MM.1S (cell line): ENCODE results near the gene ATRN.

ENCODE experiments used
- DNase-seq: peaks from one replicate; pipeline ENCODE4 v3.0.0-alpha.2; 2015
- H2AFZ ChIP-seq: fragments of 300-600 bp; sonication (generic); 2 replicates; pipeline ENCODE4 v1.6.0; 2016; ENCODE audit warnings: antibody characterized with exemption, low read length
- H3F3A ChIP-seq: fragments of 300-600 bp; sonication (generic); 2 replicates; pipeline ENCODE4 v1.6.1; 2016; ENCODE audit warnings: mild to moderate bottlenecking, antibody characterized with exemption, low read length, moderate library complexity, mixed read lengths; ENCODE audit not compliant: insufficient read depth
- H3K27ac ChIP-seq: fragments of 300-600 bp; sonication (generic); 2 replicates; pipeline ENCODE4 v1.5.1; 2016; ENCODE audit warnings: mild to moderate bottlenecking, low read length
- H3K27me3 ChIP-seq: fragments of 300-600 bp; sonication (generic); replicated peaks from 2 replicates; pipeline ENCODE4 v1.6.0; 2016; ENCODE audit warnings: low read length; ENCODE audit not compliant: insufficient read depth
- H3K36me3 ChIP-seq: fragments of 300-600 bp; sonication (generic); replicated peaks from 2 replicates; pipeline ENCODE4 v1.6.1; 2016; ENCODE audit warnings: mild to moderate bottlenecking, low read length, mixed read lengths; ENCODE audit not compliant: insufficient read depth
- H3K4me1 ChIP-seq: fragments of 300-600 bp; sonication (generic); 2 replicates; pipeline ENCODE4 v1.6.1; 2016; ENCODE audit warnings: low read length, mixed read lengths
- H3K4me2 ChIP-seq: fragments of 300-600 bp; sonication (generic); 2 replicates; pipeline ENCODE4 v1.6.0; 2016; ENCODE audit warnings: low read depth, low read length
- H3K4me3 ChIP-seq: fragments of 300-600 bp; sonication (generic); 2 replicates; pipeline ENCODE4 v1.5.1; 2016; ENCODE audit warnings: low read length, mixed read lengths
- H3K79me2 ChIP-seq: fragments of 300-600 bp; sonication (generic); 2 replicates; pipeline ENCODE4 v1.6.1; 2016; ENCODE audit warnings: mixed run types, low read length, mixed read lengths
- H3K9ac ChIP-seq: fragments of 300-600 bp; sonication (generic); 2 replicates; pipeline ENCODE4 v1.6.1; 2016; ENCODE audit warnings: low read length, mixed read lengths
- H3K9me2 ChIP-seq: fragments of 300-600 bp; sonication (generic); replicated peaks from 2 replicates; pipeline ENCODE4 v1.6.1; 2016; ENCODE audit warnings: mild to moderate bottlenecking, low read length, mixed read lengths; ENCODE audit not compliant: insufficient read depth
- H3K9me3 ChIP-seq: fragments of 300-600 bp; sonication (generic); replicated peaks from 2 replicates; pipeline ENCODE4 v1.6.1; 2016; ENCODE audit warnings: mild to moderate bottlenecking, low read length, mixed read lengths; ENCODE audit not compliant: insufficient read depth
- H4K20me1 ChIP-seq: fragments of 300-600 bp; sonication (generic); 2 replicates; pipeline ENCODE4 v1.6.1; 2016; ENCODE audit warnings: mild to moderate bottlenecking, low read length, moderate library complexity, mixed read lengths; ENCODE audit not compliant: insufficient read depth
- EZH2 ChIP-seq: fragments of 300-600 bp; sonication (generic); optimal IDR thresholded peaks from 2 replicates; pipeline ENCODE3; 2017; ENCODE audit warnings: low read depth, mild to moderate bottlenecking, antibody characterized with exemption, low read length, mixed read lengths
- EZH2phosphoT487 ChIP-seq: fragments of 300-600 bp; sonication (generic); IDR thresholded peaks from 2 replicates; pipeline ENCODE4 v1.6.1; 2018; ENCODE audit warnings: antibody characterized with exemption, low read length
- TF ChIP-seq, protein P1 (sequence below): fragments of 300-600 bp; sonication (generic); IDR thresholded peaks from 2 replicates; pipeline ENCODE4 v1.5.1; 2016; ENCODE audit warnings: antibody characterized with exemption, low read length, mixed read lengths

Gene ATRN

DNA sequence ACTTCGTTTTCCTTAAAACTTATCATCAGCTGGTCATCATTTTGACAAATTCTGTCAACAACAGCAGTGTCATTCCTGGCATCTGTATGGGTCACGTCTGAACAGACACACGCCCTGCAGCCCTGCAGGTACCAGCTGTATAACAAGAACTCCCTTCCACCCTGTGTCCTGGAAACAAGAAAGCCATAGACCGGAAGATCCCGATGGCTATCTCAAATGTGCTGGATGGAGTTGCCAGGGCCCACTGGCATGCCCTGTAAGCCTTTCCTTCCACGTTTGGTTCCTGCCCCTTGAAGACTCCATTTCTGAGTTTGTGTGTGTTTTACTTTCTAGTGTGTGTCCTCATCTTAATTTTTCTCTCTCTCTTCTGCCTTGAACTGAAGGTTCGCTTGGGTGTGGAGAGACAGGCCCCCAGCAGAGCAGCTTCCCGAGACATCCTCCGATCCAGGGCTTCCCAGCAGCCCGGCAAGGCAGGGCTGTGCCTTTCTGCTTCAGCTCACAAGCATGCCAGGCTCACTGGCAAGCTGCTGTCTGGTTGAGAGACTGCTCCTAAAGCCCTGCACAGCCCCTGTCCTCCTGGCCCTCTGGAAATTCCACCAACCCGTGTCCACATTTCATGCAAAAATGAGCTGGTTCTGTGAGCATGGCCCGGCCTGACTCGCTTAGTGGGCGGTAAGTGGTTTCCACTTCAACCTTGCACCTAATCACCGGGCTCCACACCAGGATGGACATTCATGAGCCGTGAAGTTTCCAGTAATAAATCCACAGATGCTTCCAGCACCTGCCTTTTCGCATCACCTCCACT, 183.7 kb downstream of the ATRN start:
- Histone ChIP-seq H3K4me3 (no peak overlapping the region), H3K79me2 (no peaks in the 10 kb centered on the region), H4K20me1 (no peaks in the 10 kb centered on the region), H2AFZ (no peak overlapping the region), H3K9ac (no peak overlapping the region), H3K9me2 (no peaks in the 10 kb centered on the region), H3K27ac (no peak overlapping the region), H3K36me3 (no peaks in the 10 kb centered on the region), H3K27me3 (no peaks in the 10 kb centered on the region), H3F3A (peaks cover 21% of the 10 kb centered on the region), H3K9me3 (no peaks in the 10 kb centered on the region), H3K4me1 (peaks cover 45% of the 10 kb centered on the region), H3K4me2 (no peak overlapping the region)
- no peak for TF ChIP-seq EZH2
- TF ChIP-seq EZH2phosphoT487: no peak
- TF ChIP-seq, protein P1, sequence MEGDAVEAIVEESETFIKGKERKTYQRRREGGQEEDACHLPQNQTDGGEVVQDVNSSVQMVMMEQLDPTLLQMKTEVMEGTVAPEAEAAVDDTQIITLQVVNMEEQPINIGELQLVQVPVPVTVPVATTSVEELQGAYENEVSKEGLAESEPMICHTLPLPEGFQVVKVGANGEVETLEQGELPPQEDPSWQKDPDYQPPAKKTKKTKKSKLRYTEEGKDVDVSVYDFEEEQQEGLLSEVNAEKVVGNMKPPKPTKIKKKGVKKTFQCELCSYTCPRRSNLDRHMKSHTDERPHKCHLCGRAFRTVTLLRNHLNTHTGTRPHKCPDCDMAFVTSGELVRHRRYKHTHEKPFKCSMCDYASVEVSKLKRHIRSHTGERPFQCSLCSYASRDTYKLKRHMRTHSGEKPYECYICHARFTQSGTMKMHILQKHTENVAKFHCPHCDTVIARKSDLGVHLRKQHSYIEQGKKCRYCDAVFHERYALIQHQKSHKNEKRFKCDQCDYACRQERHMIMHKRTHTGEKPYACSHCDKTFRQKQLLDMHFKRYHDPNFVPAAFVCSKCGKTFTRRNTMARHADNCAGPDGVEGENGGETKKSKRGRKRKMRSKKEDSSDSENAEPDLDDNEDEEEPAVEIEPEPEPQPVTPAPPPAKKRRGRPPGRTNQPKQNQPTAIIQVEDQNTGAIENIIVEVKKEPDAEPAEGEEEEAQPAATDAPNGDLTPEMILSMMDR: no peak
- DNase-seq: no peak

DNA sequence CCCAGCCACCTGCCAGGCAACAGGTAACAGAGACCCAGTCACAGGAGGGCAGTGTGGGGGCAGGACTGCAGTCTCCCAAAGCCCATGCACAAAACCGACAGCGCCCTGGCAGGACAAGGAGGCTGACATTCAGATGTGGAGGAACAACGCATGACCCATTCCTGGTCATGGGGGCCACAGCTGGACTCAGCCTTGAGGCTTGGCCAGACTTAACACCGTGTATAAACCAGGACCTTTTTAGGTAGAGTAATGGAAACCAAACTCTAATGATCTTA, 184.2 kb downstream of the ATRN start:
- TF ChIP-seq, protein P1: no peak
- TF ChIP-seq EZH2phosphoT487 (no peak), EZH2 (no peak)
- peaks cover 46% of the 10 kb centered on the region for H3K4me1 ChIP-seq
- no peak overlapping the region for H3K27ac ChIP-seq
- no peaks in the 10 kb centered on the region for H3K9me2 ChIP-seq
- no peaks in the 10 kb centered on the region for H3K9me3 ChIP-seq
- H3K4me3 ChIP-seq: no peak overlapping the region
- H3K4me2 ChIP-seq: no peak overlapping the region
- H3K27me3 ChIP-seq: no peaks in the 10 kb centered on the region
- H2AFZ ChIP-seq: no peak overlapping the region
- no peaks in the 10 kb centered on the region for H3K36me3 ChIP-seq
- no peaks in the 10 kb centered on the region for H3K79me2 ChIP-seq
- H3K9ac ChIP-seq: no peak overlapping the region
- H3F3A ChIP-seq: peaks cover 21% of the 10 kb centered on the region
- no peak for DNase-seq
- no peaks in the 10 kb centered on the region for H4K20me1 ChIP-seq

DNA sequence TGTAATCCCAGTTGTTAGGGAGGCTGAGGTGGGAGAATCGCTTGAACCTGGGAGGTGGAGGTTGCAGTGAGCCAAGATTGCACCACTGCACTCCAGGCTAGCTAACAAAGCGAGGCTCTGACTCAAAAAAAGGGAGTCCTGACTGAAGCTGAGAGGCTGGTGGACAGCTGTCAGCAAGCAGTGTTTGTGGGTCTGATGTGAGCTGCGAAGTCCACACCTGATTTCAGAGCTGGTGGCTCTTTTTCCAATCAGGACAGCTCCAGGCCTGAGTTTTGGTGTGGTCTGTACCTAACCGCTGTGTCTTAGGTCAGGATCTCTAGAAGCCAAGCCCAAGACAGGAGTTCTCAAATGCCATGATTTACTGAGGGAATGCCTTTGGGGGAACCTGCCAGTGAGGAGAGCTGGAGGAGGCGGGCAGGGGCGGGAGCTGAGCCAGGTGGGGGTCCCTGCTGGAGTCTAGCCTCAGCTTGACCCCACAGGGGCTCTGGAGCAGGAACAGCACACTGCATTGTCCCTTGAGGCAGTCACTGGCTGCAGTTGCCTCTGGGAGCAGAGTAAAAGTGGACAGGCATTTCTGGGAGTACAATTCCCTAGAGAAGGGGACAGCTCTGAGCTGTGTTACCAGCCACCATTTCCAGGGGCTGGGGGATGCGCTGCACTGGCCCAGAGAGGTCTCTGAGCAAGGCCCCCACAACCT, 187.3 kb downstream of the ATRN start:
- no peaks in the 10 kb centered on the region for H3K9me2 ChIP-seq
- H3K4me2 ChIP-seq: no peak overlapping the region
- DNase-seq: no peak
- H3K27me3 ChIP-seq: peaks cover 16% of the 10 kb centered on the region
- peaks cover 20% of the 10 kb centered on the region for H3K4me1 ChIP-seq
- H4K20me1 ChIP-seq: no peaks in the 10 kb centered on the region
- H3K4me3 ChIP-seq: no peak overlapping the region
- no peak for TF ChIP-seq EZH2
- TF ChIP-seq EZH2phosphoT487: no peak
- TF ChIP-seq, protein P1: no peak
- H3F3A ChIP-seq: peaks cover 4% of the 10 kb centered on the region; the same call in 1 of the 2 replicates
- H3K79me2 ChIP-seq: no peaks in the 10 kb centered on the region
- no peak overlapping the region for H3K27ac ChIP-seq
- H2AFZ ChIP-seq: peak overlapping the region; percentile 33; the same call in 1 of the 2 replicates
- no peak overlapping the region for H3K9ac ChIP-seq
- H3K36me3 ChIP-seq: no peaks in the 10 kb centered on the region
- H3K9me3 ChIP-seq: no peaks in the 10 kb centered on the region
